ENCODE results near the gene RNF212.

DNA sequence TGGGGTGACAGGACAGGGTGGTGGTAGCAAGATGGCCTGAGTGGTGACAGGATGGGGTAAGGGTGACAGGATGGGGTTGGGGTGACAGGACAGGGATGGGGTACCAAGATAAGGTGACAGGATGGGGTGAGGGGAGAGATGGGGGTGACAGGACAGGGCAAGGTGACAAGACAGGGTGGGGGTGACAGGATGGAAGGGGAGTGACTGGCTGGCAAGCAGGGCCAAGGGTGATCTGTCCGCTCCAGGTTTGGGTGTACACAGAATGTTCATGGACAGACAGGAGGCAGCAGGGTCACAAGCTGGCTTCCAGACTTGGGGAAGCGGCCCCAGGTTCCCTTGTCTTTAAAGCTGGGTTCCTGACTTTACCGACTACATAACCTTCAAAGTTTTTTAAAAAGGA lies 23.3 kb downstream of the RNF212 start:
- TF ChIP-seq MAX (IDR thresholded peaks at IDR 0.05) (no peak), RAD21 (conservative IDR thresholded peaks at IDR 0.05 in 1 of 2, IDR thresholded peaks at IDR 0.05 in 1 of 2) (no peak), CBX8 (IDR thresholded peaks at IDR 0.05) (no peak), BHLHE40 (IDR thresholded peaks at IDR 0.05; ENCODE audit: low read depth, low read length) (no peak), KDM1A (IDR thresholded peaks at IDR 0.05; ENCODE audit: low read depth) (no peak), CTCF (IDR thresholded peaks at IDR 0.05) (no peak), PHF8 (IDR thresholded peaks at IDR 0.05; ENCODE audit: borderline replicate concordance, low read depth) (no peak)
- TF ChIP-seq, protein P1, sequence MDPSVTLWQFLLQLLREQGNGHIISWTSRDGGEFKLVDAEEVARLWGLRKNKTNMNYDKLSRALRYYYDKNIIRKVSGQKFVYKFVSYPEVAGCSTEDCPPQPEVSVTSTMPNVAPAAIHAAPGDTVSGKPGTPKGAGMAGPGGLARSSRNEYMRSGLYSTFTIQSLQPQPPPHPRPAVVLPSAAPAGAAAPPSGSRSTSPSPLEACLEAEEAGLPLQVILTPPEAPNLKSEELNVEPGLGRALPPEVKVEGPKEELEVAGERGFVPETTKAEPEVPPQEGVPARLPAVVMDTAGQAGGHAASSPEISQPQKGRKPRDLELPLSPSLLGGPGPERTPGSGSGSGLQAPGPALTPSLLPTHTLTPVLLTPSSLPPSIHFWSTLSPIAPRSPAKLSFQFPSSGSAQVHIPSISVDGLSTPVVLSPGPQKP (IDR thresholded peaks at IDR 0.05; ENCODE audit: low read depth, low read length) = no peak
